ENCODE data around the gene ADAMTS19. TPM values are rescaled to one million over a fixed set of nuclear protein-coding genes. Genes with fewer than 3 reads are reported as not detected.

ADAMTS19 gene
- total and polyA plus RNA-seq, 2 of the 13 experiments (the other 11 are each of a cell fraction or from before 2014, with no cell fraction given), result not detected

GRCh38 chr5:129652349-129653056 lies 192.4 kb downstream of the ADAMTS19 start (continued):
- TF ChIP-seq HOXA9 (CRISPR knock-in tag; IDR thresholded peaks at IDR 0.05; ENCODE audit: borderline replicate concordance) (no peak), NKX3-1 (CRISPR knock-in tag; IDR thresholded peaks at IDR 0.05) (no peak), ZNF713 (CRISPR knock-in tag; IDR thresholded peaks at IDR 0.05) (no peak)

GRCh38 chr5:129653057-129653375 lies 192.9 kb downstream of the ADAMTS19 start:
- TF ChIP-seq FOXM1 (CRISPR knock-in tag; IDR thresholded peaks at IDR 0.05) (no peak), EHMT2 (IDR thresholded peaks at IDR 0.05; ENCODE audit: borderline replicate concordance, low read depth, low read length) (no peak), PBX3 (CRISPR knock-in tag; IDR thresholded peaks at IDR 0.05; ENCODE audit: borderline replicate concordance) (no peak), ZNF460 (CRISPR knock-in tag; IDR thresholded peaks at IDR 0.05; ENCODE audit: borderline replicate concordance) (no peak), ZBTB25 (CRISPR knock-in tag; IDR thresholded peaks at IDR 0.05) (no peak), NR2F1 (CRISPR knock-in tag; IDR thresholded peaks at IDR 0.05) (no peak), ZNF710 (CRISPR knock-in tag; IDR thresholded peaks at IDR 0.05; ENCODE audit: borderline replicate concordance) (no peak)
- Histone ChIP-seq H3K4me1 (ENCODE audit: insufficient read depth, low read length) (no peaks in the 10 kb centered on the region), H2AFZ (ENCODE audit: low read length) (no peak overlapping the region), H3K36me3 (replicated peaks in 1 of 2; ENCODE audit: control insufficient read depth in 1 of 2, insufficient read depth in 2 of 2, low read length in 2 of 2) (no peaks in the 10 kb centered on the region), H4K20me1 (ENCODE audit: insufficient read depth, low read length) (no peaks in the 10 kb centered on the region), H3K27me3 (ENCODE audit: control insufficient read depth in 1 of 2, insufficient read depth in 2 of 2, low read length in 2 of 2) (no peaks in the 10 kb centered on the region), H3K4me2 (ENCODE audit: low read depth, low read length) (no peak overlapping the region), H3K79me2 (ENCODE audit: insufficient read depth, low read length) (no peaks in the 10 kb centered on the region), H3K27ac (ENCODE audit: extremely low read length, insufficient read depth, low read length) (no peak overlapping the region), H3K4me3 (replicated peaks in 1 of 3; ENCODE audit: insufficient read depth in 1 of 3, low read depth in 2 of 3, low read length in 3 of 3) (no peak overlapping the region), H3K9ac (ENCODE audit: insufficient read depth, low read depth, low read length) (no peak overlapping the region), H3K9me3 (ENCODE audit: low read length) (no peaks in the 10 kb centered on the region)
- in situ Hi-C loops (cut with HindIII; ENCODE audit: extremely low pct_ligation_motif_present, low pct_unique_long_range_greater_than_20kb), result no loop called here
- CTCF ChIA-PET (ENCODE audit: low intra/inter-chr PET ratio, low total read pairs), result no interaction called here
- ATAC-seq (no peak), FAIRE-seq (no peak), DNase-seq (ENCODE audit: low spot score) (no peak)
- no TSS peak for BruUV-seq (replicated peaks)
- WGBS (ENCODE audit: low lambda C conversion rate), result 0% methylated on average over 2 of the region's 2 CpGs
- intact Hi-C loops (cut with micrococcal nuclease; ENCODE audit: unreplicated experiment), result no loop called here
- POLR2A ChIA-PET, result no interaction called here

Data from HepG2 (cell line).